AG09319 (cell line): ENCODE results near the gene RPUSD1.
"Not testable (repeated sequence)": the region's sequence is repeated elsewhere in the genome, so short reads cannot be mapped to it uniquely, and the experiment has no call there.

Experiments
- DNase-seq: peaks from one replicate; pipeline ENCODE4 v3.0.0-alpha.2; 2010; ENCODE audit warnings: low read depth; ENCODE audit errors: extremely low read depth
- CTCF ChIP-seq: IDR thresholded peaks from 2 replicates; pipeline ENCODE4 v1.5.1; 2011; ENCODE audit warnings: low read depth, mild to moderate bottlenecking, inconsistent platforms, low read length, moderate library complexity

RPUSD1 gene

GRCh38 chr16:743794-744500, 44.2 kb downstream of the RPUSD1 start:
- DNase-seq, result no peak
- TF ChIP-seq CTCF, result no peak; the same call in 1 of the 2 replicates

- DNase-seq, result not testable (repeated sequence)
Observed at GRCh38 chr16:742894-743293, 45.3 kb downstream of the RPUSD1 start.

GRCh38 chr16:741986-742629, 46.1 kb downstream of the RPUSD1 start:
- TF ChIP-seq CTCF, result no peak
- no peak for DNase-seq

- peak; percentile 60 for TF ChIP-seq CTCF
- DNase-seq, result peak; percentile 69
Observed at GRCh38 chr16:740764-741505, 47.2 kb downstream of the RPUSD1 start, which contains the start of gene CIAO3. Gene CIAO3, minus strand, starts transcription at chr16:740997. Its CDS starts 12 bp downstream, at chr16:740985.

GRCh38 chr16:740459-740763, 47.8 kb downstream of the RPUSD1 start:
- no peak for DNase-seq
- TF ChIP-seq CTCF, result no peak

- TF ChIP-seq CTCF, result no peak
- no peak for DNase-seq
Observed at GRCh38 chr16:739560-740458, 48.4 kb downstream of the RPUSD1 start.

- no peak for TF ChIP-seq CTCF
- no peak for DNase-seq
Observed at GRCh38 chr16:736936-737481, 51.2 kb downstream of the RPUSD1 start.
